MCF 10A (cell line): ENCODE measurements around the gene SMCO2. TPM values are rescaled to one million over a fixed set of nuclear protein-coding genes. Genes with fewer than 3 reads are reported as not detected.
A peak's percentile ranks its signal among the peaks of the same experiment; 100 is the strongest.

Experiments used
- BruUV-seq: library from RNA; stranded (reverse); fragments of 400-500 nt; replicated peaks from 2 replicates; lab custom pipeline; 2021; lab: Mats Ljungman, UMichigan
- CTCF ChIA-PET: fragments of 300-600 bp; sonication (Branson Sonifier 250); formaldehyde crosslinking; extraction: SDS; loops from one replicate; lab custom pipeline; 2021; ENCODE audit warnings: antibody characterized with exemption, inconsistent platforms; lab: Yijun Ruan, JAX
- POLR2A ChIA-PET: fragments of 300-600, 350-650 bp; sonication (Branson Sonifier 250); formaldehyde crosslinking; extraction: SDS; loops from one replicate; lab custom pipeline; 2020; ENCODE audit warnings: antibody characterized with exemption, inconsistent platforms; lab: Yijun Ruan, JAX
- DNase-seq: peaks from one replicate; pipeline ENCODE4 v3.0.0-alpha.2; 2018; ENCODE audit not compliant: unreplicated experiment
- H3K27ac Mint-ChIP-seq: one replicate; pipeline ENCODE4 v1.8.0; 2022; ENCODE audit warnings: mild to moderate bottlenecking, low read depth, mixed read lengths; ENCODE audit not compliant: unreplicated experiment
- H3K27me3 Mint-ChIP-seq: one replicate; pipeline ENCODE4 v1.8.0; 2022; ENCODE audit warnings: mixed read lengths; ENCODE audit not compliant: insufficient read depth, unreplicated experiment
- H3K36me3 Mint-ChIP-seq: one replicate; pipeline ENCODE4 v1.8.0; 2022; ENCODE audit warnings: mild to moderate bottlenecking, moderate library complexity, mixed read lengths; ENCODE audit not compliant: insufficient read depth, unreplicated experiment
- H3K4me1 Mint-ChIP-seq: one replicate; pipeline ENCODE4 v1.8.0; 2022; ENCODE audit warnings: mixed read lengths; ENCODE audit not compliant: insufficient read depth, unreplicated experiment
- H3K4me3 Mint-ChIP-seq: one replicate; pipeline ENCODE4 v1.8.0; 2022; ENCODE audit warnings: mild to moderate bottlenecking, moderate library complexity, mixed read lengths; ENCODE audit not compliant: unreplicated experiment
- H3K9me3 Mint-ChIP-seq: one replicate; pipeline ENCODE4 v1.8.0; 2022; ENCODE audit warnings: mixed read lengths; ENCODE audit not compliant: unreplicated experiment
- intact Hi-C: fragments of 100-400 bp; cut with micrococcal nuclease; formaldehyde crosslinking; loops from 2 replicates; pipeline ENCODE4 v1.14.1; 2022
- total RNA-seq: library from RNA; stranded (reverse); gene quantifications from 2 replicates; pipeline ENCODE4 v1.2.3, GENCODE V29; 2022
- TF ChIP-seq, protein P1 (sequence below): fragments of 200-600 bp; IDR thresholded peaks from one replicate; pipeline ENCODE4 v1.8.0; 2022; ENCODE audit warnings: antibody characterized with exemption, mild to moderate bottlenecking; ENCODE audit not compliant: unreplicated experiment

SMCO2 gene
- total RNA-seq, 1 experiment from 2014 or later = not detected

DNA sequence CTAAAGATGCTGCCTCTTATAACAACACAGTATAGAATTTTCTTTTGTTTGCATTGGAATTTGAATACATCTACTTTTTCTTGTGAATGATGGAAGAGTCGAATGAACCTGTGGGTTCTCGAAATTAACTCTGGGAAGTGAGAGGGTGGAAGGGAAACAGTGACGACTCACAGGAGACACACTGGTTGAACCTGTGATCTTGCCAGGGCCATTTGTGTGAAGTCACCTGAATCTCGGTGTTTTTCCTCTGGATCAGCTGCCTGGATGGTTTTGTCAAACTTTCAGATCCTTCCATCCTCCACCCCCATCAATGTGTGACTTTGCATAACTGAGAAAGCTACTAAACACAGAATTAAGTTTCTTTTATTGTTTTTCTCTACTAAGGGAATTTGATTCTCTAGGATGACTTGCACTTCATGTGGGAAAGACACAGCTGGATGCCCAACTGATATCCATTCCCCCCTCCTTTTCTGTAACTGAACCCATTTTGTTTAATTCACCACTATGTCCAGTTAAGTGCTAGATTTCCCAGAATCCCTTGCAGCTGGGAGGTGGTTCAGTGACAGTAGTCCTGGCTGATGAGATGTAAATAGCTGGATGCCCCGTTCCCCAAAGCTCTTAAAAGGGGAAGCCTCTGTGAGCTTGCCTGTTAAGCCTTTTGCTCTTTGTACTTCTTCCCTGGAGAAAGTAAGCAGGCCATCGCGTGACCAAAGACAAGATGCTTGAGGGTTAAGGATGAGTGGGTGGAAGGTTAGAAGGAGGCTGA is 83.8 kb downstream of the SMCO2 start:
- ChIA-PET CTCF (interaction anchor here (1.3 to 3.5 kb wide), 3 partner anchors 11 to 122 kb away, joined by 3 to 14 read pairs (median 4); no protein-coding TSS in a partner anchor), POLR2A (interaction anchor here (1.0 to 4.6 kb wide), 7 partner anchors 9 to 105 kb away, joined by 3 to 25 read pairs (median 5); no protein-coding TSS in a partner anchor)
- Mint-ChIP-seq H3K36me3 (peaks cover under 1% of the 10 kb centered on the region), H3K27ac (no peak overlapping the region), H3K4me1 (peaks cover 29% of the 10 kb centered on the region), H3K9me3 (peaks cover 7% of the 10 kb centered on the region), H3K4me3 (no peak overlapping the region), H3K27me3 (no peaks in the 10 kb centered on the region)
- DNase-seq = no peak
- no TSS peak for BruUV-seq
- TF ChIP-seq, protein P1, sequence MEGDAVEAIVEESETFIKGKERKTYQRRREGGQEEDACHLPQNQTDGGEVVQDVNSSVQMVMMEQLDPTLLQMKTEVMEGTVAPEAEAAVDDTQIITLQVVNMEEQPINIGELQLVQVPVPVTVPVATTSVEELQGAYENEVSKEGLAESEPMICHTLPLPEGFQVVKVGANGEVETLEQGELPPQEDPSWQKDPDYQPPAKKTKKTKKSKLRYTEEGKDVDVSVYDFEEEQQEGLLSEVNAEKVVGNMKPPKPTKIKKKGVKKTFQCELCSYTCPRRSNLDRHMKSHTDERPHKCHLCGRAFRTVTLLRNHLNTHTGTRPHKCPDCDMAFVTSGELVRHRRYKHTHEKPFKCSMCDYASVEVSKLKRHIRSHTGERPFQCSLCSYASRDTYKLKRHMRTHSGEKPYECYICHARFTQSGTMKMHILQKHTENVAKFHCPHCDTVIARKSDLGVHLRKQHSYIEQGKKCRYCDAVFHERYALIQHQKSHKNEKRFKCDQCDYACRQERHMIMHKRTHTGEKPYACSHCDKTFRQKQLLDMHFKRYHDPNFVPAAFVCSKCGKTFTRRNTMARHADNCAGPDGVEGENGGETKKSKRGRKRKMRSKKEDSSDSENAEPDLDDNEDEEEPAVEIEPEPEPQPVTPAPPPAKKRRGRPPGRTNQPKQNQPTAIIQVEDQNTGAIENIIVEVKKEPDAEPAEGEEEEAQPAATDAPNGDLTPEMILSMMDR = no peak
- intact Hi-C loops = no loop called here

- H3K27ac Mint-ChIP-seq = peak overlapping the region; percentile 27
- TF ChIP-seq, protein P1 = no peak
- H3K27me3 Mint-ChIP-seq = no peaks in the 10 kb centered on the region
- BruUV-seq = no TSS peak
- intact Hi-C loops = no loop called here
- ChIA-PET CTCF (interaction anchor here (0.6 to 3.5 kb wide), 4 partner anchors 9 to 530 kb away, joined by 3 to 14 read pairs (median 4); no protein-coding TSS in a partner anchor), POLR2A (interaction anchor here (0.8 to 4.6 kb wide), 8 partner anchors 8 to 95 kb away, joined by 3 to 25 read pairs (median 4); partner anchors contain the start of gene PPFIBP1)
- H3K4me1 Mint-ChIP-seq = peaks cover 23% of the 10 kb centered on the region
- no peak overlapping the region for H3K4me3 Mint-ChIP-seq
- H3K9me3 Mint-ChIP-seq = peaks cover 7% of the 10 kb centered on the region
- peak; percentile 36 for DNase-seq
- no peaks in the 10 kb centered on the region for H3K36me3 Mint-ChIP-seq
Observed at GRCh38 chr12:27531896-27532295, 85.4 kb downstream of the SMCO2 start.

DNA sequence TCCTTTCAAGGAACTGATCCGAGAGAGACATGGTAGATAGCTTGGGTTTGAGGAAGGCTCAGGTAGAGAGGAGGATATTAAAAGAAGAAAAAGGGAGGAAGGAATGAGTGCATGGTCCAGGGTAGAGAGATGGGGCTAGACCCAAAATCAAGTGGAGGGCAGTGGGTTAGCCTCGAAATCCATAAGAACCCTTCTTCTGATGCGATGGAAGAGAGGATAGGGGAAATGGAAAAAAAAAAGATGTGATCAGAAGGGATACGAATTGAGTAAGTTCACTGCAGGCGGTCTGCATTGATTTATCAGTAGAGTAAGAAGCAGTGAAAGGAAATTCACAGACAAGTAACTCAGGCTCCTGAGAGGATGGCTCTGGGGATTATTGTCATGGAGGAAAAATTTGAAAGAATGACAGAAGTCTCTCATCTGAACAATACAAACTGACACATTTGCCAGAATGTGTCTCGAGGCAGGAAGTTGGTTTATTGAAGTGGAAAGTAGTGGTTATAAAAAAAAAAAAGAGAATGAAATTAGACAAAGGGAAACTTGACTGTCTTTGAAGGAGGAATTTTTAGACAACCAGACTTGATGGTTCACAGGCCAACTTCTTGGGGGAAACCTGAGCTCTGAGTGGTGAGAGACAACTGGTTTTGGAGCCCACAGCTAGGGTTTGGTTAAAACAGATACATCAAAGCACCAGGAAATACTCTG is 87.7 kb downstream of the SMCO2 start:
- no TSS peak for BruUV-seq
- Mint-ChIP-seq H3K27me3 (no peaks in the 10 kb centered on the region), H3K9me3 (peaks cover 7% of the 10 kb centered on the region), H3K36me3 (no peaks in the 10 kb centered on the region), H3K4me1 (peaks cover 26% of the 10 kb centered on the region), H3K27ac (peak overlapping the region; percentile 0), H3K4me3 (no peak overlapping the region)
- intact Hi-C loops = no loop called here
- TF ChIP-seq, protein P1 = no peak
- DNase-seq = no peak
- POLR2A ChIA-PET = interaction anchor here (0.7 to 4.6 kb wide), 4 partner anchors 8 to 58 kb away, joined by 4 to 25 read pairs (median 10); partner anchors contain the start of gene PPFIBP1
- CTCF ChIA-PET = interaction anchor here (1.2 kb wide), 1 partner anchor 13 kb away, joined by 3 read pairs; no protein-coding TSS in a partner anchor
